Measurements from ENCODE around the gene SYMPK.

GRCh38 chr19:45882652-45883585 is 20.0 kb upstream of the SYMPK start:
- peak; percentile 97 for TF ChIP-seq CTCF (IDR thresholded peaks at IDR 0.05)
- TF ChIP-seq SIN3A (IDR thresholded peaks at IDR 0.05; ENCODE audit: borderline replicate concordance, insufficient read depth, low read depth, low read length) = no peak

Data from Panc1 (cell line).